Caco-2 (cell line): ENCODE measurements around the gene PPP2R2B. TPM values are rescaled to one million over a fixed set of nuclear protein-coding genes. Genes with fewer than 3 reads are reported as not detected.

Source experiments
- BruUV-seq: library from RNA; stranded (reverse); fragments of 400-500 nt; replicated peaks from 2 replicates; lab custom pipeline; 2021; lab: Mats Ljungman, UMichigan
- CTCF ChIA-PET: fragments of 300-600 bp; sonication (Branson Sonifier 250); formaldehyde crosslinking; loops from one replicate; lab custom pipeline; 2022; ENCODE audit warnings: antibody characterized with exemption; lab: Charles Lee
- POLR2A ChIA-PET: fragments of 300-600 bp; sonication (Branson Sonifier 250); formaldehyde crosslinking; loops from one replicate; lab custom pipeline; 2022; ENCODE audit warnings: antibody characterized with exemption; lab: Charles Lee
- DNase-seq, 2 experiments: peaks; one replicate each; pipeline versions ENCODE4 v3.0.0 to v3.0.0-alpha.2; 2020 to 2022
- H3K27me3 ChIP-seq: replicated peaks from 2 replicates; pipeline ENCODE4 v1.6.0; 2011; ENCODE audit warnings: low read length; ENCODE audit not compliant: control insufficient read depth, insufficient read depth
- H3K36me3 ChIP-seq: 2 replicates; pipeline ENCODE4 v1.5.1; 2011; ENCODE audit warnings: low read length; ENCODE audit not compliant: control insufficient read depth, insufficient read depth
- H3K4me1 ChIP-seq: fragments of 250-450 bp; sonication (Bioruptor Pico); 2 replicates; pipeline ENCODE4 v1.5.1; 2020; ENCODE audit warnings: mild to moderate bottlenecking
- H3K4me3 ChIP-seq: 2 replicates; pipeline ENCODE4 v1.5.1; 2011; ENCODE audit warnings: low read depth, mild to moderate bottlenecking, control low read depth, low read length
- H3K9me3 ChIP-seq: fragments of 250-450 bp; sonication (Bioruptor Pico); 2 replicates; pipeline ENCODE4 v1.5.1; 2020; ENCODE audit warnings: mild to moderate bottlenecking, moderate library complexity
- H3K27ac Mint-ChIP-seq: one replicate; pipeline ENCODE4 v1.8.0; 2022; ENCODE audit warnings: mixed read lengths; ENCODE audit not compliant: unreplicated experiment
- H3K27me3 Mint-ChIP-seq: one replicate; pipeline ENCODE4 v1.8.0; 2022; ENCODE audit warnings: mixed read lengths; ENCODE audit not compliant: insufficient read depth, unreplicated experiment
- H3K36me3 Mint-ChIP-seq: one replicate; pipeline ENCODE4 v1.8.0; 2022; ENCODE audit warnings: mild to moderate bottlenecking, mixed read lengths; ENCODE audit not compliant: insufficient read depth, unreplicated experiment
- H3K4me1 Mint-ChIP-seq: one replicate; pipeline ENCODE4 v1.8.0; 2022; ENCODE audit warnings: low read depth, mixed read lengths; ENCODE audit not compliant: unreplicated experiment
- H3K4me3 Mint-ChIP-seq: one replicate; pipeline ENCODE4 v1.8.0; 2022; ENCODE audit warnings: mild to moderate bottlenecking, moderate library complexity, mixed read lengths; ENCODE audit not compliant: unreplicated experiment
- H3K9me3 Mint-ChIP-seq: one replicate; pipeline ENCODE4 v1.8.0; 2022; ENCODE audit warnings: mixed read lengths; ENCODE audit not compliant: unreplicated experiment
- intact Hi-C: fragments of 100-400 bp; cut with micrococcal nuclease; formaldehyde crosslinking; loops from one replicate; pipeline ENCODE4 v1.10.0; 2022; ENCODE audit not compliant: unreplicated experiment
- total RNA-seq: library from RNA; stranded (reverse); gene quantifications from 2 replicates; pipeline ENCODE4 v1.2.3, GENCODE V29; 2022
- TF ChIP-seq, protein P1 (sequence below), 2 experiments: fragments of 200-600 bp in 1 of 2; IDR thresholded peaks; 1 replicate in 1 of 2; 2 replicates in 1 of 2; pipeline versions ENCODE4 v1.5.1 to v1.8.0; 2011 to 2022; ENCODE audit warnings: antibody characterized with exemption in 1 of 2, control low read depth in 1 of 2, inconsistent platforms in 1 of 2, low read depth in 1 of 2, low read length in 1 of 2, mild to moderate bottlenecking in 1 of 2, moderate library complexity in 1 of 2; ENCODE audit not compliant: insufficient read depth in 1 of 2, severe bottlenecking in 1 of 2, unreplicated experiment in 1 of 2

PPP2R2B gene
- total RNA-seq, 1 experiment from 2014 or later, result 9.8 TPM

- ChIA-PET CTCF (no interaction called here), POLR2A (no interaction called here)
- Mint-ChIP-seq H3K9me3 (peaks cover 2% of the 10 kb centered on the region), H3K27ac (no peak overlapping the region), H3K4me1 (no peaks in the 10 kb centered on the region), H3K36me3 (no peaks in the 10 kb centered on the region), H3K4me3 (no peak overlapping the region), H3K27me3 (peaks cover 2% of the 10 kb centered on the region)
- intact Hi-C loops, result no loop called here
- Histone ChIP-seq H3K36me3 (no peaks in the 10 kb centered on the region), H3K4me1 (no peaks in the 10 kb centered on the region), H3K27me3 (no peaks in the 10 kb centered on the region), H3K9me3 (no peaks in the 10 kb centered on the region), H3K4me3 (no peak overlapping the region)
- TF ChIP-seq, protein P1, sequence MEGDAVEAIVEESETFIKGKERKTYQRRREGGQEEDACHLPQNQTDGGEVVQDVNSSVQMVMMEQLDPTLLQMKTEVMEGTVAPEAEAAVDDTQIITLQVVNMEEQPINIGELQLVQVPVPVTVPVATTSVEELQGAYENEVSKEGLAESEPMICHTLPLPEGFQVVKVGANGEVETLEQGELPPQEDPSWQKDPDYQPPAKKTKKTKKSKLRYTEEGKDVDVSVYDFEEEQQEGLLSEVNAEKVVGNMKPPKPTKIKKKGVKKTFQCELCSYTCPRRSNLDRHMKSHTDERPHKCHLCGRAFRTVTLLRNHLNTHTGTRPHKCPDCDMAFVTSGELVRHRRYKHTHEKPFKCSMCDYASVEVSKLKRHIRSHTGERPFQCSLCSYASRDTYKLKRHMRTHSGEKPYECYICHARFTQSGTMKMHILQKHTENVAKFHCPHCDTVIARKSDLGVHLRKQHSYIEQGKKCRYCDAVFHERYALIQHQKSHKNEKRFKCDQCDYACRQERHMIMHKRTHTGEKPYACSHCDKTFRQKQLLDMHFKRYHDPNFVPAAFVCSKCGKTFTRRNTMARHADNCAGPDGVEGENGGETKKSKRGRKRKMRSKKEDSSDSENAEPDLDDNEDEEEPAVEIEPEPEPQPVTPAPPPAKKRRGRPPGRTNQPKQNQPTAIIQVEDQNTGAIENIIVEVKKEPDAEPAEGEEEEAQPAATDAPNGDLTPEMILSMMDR (IDR thresholded peaks at IDR 0.05; ENCODE audit: insufficient read depth in 1 of 2, low read depth in 1 of 2, low read length in 1 of 2, severe bottlenecking in 1 of 2, unreplicated experiment in 1 of 2), result no peak
- no TSS peak for BruUV-seq
- no peak for DNase-seq
Observed at GRCh38 chr5:146902471-146902870, 23.9 kb upstream of the PPP2R2B start.

GRCh38 chr5:146897061-146897460 is 18.5 kb upstream of the PPP2R2B start:
- Histone ChIP-seq H3K9me3 (no peaks in the 10 kb centered on the region), H3K36me3 (no peaks in the 10 kb centered on the region), H3K4me3 (no peak overlapping the region), H3K27me3 (no peaks in the 10 kb centered on the region), H3K4me1 (0 out of 2 replicates have a peak, but pooled peaks cover 4% of the 10 kb centered on the region)
- TF ChIP-seq, protein P1 (IDR thresholded peaks at IDR 0.05; ENCODE audit: insufficient read depth in 1 of 2, low read depth in 1 of 2, low read length in 1 of 2, severe bottlenecking in 1 of 2, unreplicated experiment in 1 of 2), result no peak
- no TSS peak for BruUV-seq
- no peak for DNase-seq
- peaks cover 10% of the 10 kb centered on the region for H3K9me3 Mint-ChIP-seq
- no peaks in the 10 kb centered on the region for H3K27me3 Mint-ChIP-seq
- POLR2A ChIA-PET, result no interaction called here
- intact Hi-C loops, result no loop called here
- no peak overlapping the region for H3K27ac Mint-ChIP-seq
- CTCF ChIA-PET, result no interaction called here
- peaks cover 3% of the 10 kb centered on the region for H3K4me1 Mint-ChIP-seq
- no peaks in the 10 kb centered on the region for H3K36me3 Mint-ChIP-seq
- no peak overlapping the region for H3K4me3 Mint-ChIP-seq

DNA sequence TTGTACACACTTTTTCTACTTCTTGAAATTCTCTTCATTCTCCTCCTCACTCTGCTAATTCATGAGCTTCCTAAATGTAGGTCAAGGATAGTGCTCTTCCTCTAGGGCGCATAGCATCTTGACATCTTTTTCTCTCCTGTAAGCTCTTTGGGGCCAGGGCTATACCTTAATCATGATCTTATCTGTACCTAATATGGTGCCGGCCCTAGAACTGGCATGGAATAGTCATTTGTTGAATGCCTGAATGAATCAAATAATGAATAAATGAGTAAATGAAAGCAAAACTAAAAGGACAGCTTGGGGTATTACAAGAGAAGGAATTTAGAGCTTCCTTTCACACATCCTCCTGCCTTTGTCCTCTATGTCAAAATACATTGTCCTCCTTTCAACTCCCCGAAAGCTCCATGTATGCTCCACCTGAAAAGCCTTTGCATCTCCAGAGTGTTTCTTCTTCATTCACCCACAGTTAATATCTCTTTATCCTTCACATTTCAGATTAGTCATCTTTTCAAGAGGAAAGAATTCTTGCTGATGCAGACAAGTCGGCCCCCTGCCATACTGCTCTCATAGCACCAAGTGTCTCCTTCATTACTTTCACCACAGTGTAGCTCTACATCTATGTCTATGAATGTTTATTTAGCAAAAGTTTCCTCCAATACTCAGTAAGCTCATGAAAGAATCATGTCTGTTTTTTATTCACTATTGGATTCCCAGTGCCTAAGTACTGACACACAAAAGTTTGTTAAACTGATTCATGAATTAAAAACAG is 16.4 kb upstream of the PPP2R2B start:
- H3K27me3 ChIP-seq, result no peaks in the 10 kb centered on the region
- Mint-ChIP-seq H3K9me3 (peaks cover 10% of the 10 kb centered on the region), H3K36me3 (no peaks in the 10 kb centered on the region), H3K4me3 (no peak overlapping the region), H3K27me3 (no peaks in the 10 kb centered on the region), H3K27ac (no peak overlapping the region), H3K4me1 (peaks cover 8% of the 10 kb centered on the region)
- no peak overlapping the region for H3K4me3 ChIP-seq
- H3K4me1 ChIP-seq, result 0 out of 2 replicates have a peak, but pooled peaks cover 8% of the 10 kb centered on the region
- CTCF ChIA-PET, result no interaction called here
- POLR2A ChIA-PET, result no interaction called here
- H3K9me3 ChIP-seq, result no peaks in the 10 kb centered on the region
- no peaks in the 10 kb centered on the region for H3K36me3 ChIP-seq
- TF ChIP-seq, protein P1 (IDR thresholded peaks at IDR 0.05; ENCODE audit: insufficient read depth in 1 of 2, low read depth in 1 of 2, low read length in 1 of 2, severe bottlenecking in 1 of 2, unreplicated experiment in 1 of 2), result no peak
- DNase-seq, result no peak
- BruUV-seq, result no TSS peak
- intact Hi-C loops, result no loop called here
